PFSK-1 (cell line): Measurements from ENCODE around the gene BMP2K.

Experiments
- POLR2AphosphoS5 ChIP-seq: IDR thresholded peaks from 2 replicates; pipeline ENCODE4 v1.6.1; 2012; ENCODE audit warnings: low read depth, mild to moderate bottlenecking, control low read depth, low read length, moderate library complexity
- REST ChIP-seq, 2 experiments: IDR thresholded peaks; 2 replicates each; pipeline versions ENCODE4 v1.6.1 to v1.8.0; 2011 to 2012; ENCODE audit warnings: low read depth in 2 of 2, low read length in 2 of 2, control low read depth in 1 of 2, inconsistent platforms in 1 of 2, mild to moderate bottlenecking in 1 of 2, moderate library complexity in 1 of 2; ENCODE audit not compliant: insufficient read depth in 1 of 2
- SIN3A ChIP-seq: IDR thresholded peaks from 2 replicates; pipeline ENCODE4 v1.6.1; 2012; ENCODE audit warnings: mild to moderate bottlenecking, low read length, moderate library complexity, borderline replicate concordance; ENCODE audit not compliant: insufficient read depth
- TAF1 ChIP-seq: IDR thresholded peaks from 2 replicates; pipeline ENCODE4 v1.6.1; 2012; ENCODE audit warnings: low read length, control low read depth, borderline replicate concordance; ENCODE audit not compliant: insufficient read depth

- TF ChIP-seq TAF1 (no peak), REST (IDR thresholded peaks at IDR 0.05; ENCODE audit: insufficient read depth in 1 of 2, low read depth in 2 of 2, low read length in 2 of 2) (no peak), POLR2AphosphoS5 (no peak), SIN3A (no peak)
These were observed 164.6 kb downstream of the BMP2K start for GRCh38 chr4:78940752-78941151.
